ENCODE data around the gene ARMC6.

Gene ARMC6

DNA sequence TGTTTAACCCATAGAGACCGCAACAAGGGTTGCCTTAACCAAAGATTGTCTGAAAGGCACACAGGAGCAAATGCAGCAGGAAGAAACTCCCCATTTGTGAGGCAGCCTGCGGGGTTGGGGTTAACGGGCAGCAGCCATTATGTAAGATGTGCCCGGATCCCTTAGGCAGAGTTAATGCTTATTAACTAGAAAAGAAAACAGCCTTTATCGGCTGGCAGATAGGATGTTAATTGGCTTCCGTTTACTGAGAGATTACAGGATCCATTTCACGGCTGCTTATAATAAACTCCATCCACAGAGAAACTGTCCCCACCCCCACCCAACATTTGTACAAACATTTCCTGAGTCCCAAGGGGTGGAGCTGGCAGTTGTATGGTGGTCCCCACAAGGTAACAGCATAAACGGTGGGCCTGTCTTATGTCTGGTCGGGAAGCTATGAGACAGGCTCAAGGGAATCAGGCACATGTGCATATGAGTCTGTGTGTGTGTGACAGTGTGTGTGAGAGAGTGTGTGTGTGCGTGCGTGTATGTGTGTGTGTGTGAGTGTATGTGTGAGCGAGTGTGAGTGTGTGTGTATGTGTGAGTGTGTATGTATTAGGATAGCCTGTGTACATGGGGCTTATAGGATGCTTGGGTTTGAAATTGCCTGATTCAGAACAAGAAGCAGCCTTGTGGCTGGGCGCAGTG lies 40.9 kb downstream of the ARMC6 start:
- no peaks in the 10 kb centered on the region for H3K27me3 ChIP-seq (replicated peaks; ENCODE audit: control insufficient read depth, insufficient read depth, low read length)
- no peaks in the 10 kb centered on the region; the same call in 1 of the 2 replicates for H3K36me3 ChIP-seq (ENCODE audit: control insufficient read depth, insufficient read depth, low read length)
- H3K4me3 ChIP-seq (replicated peaks; ENCODE audit: low read depth, low read length) = no peak overlapping the region
- no peak for DNase-seq (ENCODE audit: extremely low read depth, insufficient read length)
- TF ChIP-seq, protein P1, sequence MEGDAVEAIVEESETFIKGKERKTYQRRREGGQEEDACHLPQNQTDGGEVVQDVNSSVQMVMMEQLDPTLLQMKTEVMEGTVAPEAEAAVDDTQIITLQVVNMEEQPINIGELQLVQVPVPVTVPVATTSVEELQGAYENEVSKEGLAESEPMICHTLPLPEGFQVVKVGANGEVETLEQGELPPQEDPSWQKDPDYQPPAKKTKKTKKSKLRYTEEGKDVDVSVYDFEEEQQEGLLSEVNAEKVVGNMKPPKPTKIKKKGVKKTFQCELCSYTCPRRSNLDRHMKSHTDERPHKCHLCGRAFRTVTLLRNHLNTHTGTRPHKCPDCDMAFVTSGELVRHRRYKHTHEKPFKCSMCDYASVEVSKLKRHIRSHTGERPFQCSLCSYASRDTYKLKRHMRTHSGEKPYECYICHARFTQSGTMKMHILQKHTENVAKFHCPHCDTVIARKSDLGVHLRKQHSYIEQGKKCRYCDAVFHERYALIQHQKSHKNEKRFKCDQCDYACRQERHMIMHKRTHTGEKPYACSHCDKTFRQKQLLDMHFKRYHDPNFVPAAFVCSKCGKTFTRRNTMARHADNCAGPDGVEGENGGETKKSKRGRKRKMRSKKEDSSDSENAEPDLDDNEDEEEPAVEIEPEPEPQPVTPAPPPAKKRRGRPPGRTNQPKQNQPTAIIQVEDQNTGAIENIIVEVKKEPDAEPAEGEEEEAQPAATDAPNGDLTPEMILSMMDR (IDR thresholded peaks at IDR 0.05; ENCODE audit: insufficient read depth, low read length, poor library complexity, severe bottlenecking) = no peak

DNA sequence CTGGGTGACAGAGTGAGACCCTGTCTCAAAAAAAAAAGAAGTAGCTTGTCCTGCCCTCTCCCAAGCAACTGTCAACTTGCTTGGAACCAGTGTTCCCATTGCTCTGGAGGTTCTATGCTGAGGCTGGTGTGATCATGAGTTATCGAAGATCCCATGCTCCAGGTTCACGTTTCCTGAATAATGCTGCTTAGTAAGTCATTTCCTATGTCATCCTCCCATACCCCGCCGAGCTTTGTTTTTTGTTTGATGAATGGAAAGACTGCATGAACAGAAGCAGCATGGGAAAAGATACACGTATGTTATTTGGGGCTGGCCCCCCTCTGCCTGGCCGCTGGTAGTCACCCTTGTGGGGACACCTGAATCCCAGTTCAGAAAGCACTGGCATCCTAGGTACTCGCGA lies 41.7 kb downstream of the ARMC6 start:
- TF ChIP-seq, protein P1 (IDR thresholded peaks at IDR 0.05; ENCODE audit: insufficient read depth, low read length, poor library complexity, severe bottlenecking) = no peak
- no peak for DNase-seq (ENCODE audit: extremely low read depth, insufficient read length)
- no peak overlapping the region for H3K4me3 ChIP-seq (replicated peaks; ENCODE audit: low read depth, low read length)
- no peaks in the 10 kb centered on the region for H3K27me3 ChIP-seq (replicated peaks; ENCODE audit: control insufficient read depth, insufficient read depth, low read length)
- no peaks in the 10 kb centered on the region; the same call in 1 of the 2 replicates for H3K36me3 ChIP-seq (ENCODE audit: control insufficient read depth, insufficient read depth, low read length)

DNA sequence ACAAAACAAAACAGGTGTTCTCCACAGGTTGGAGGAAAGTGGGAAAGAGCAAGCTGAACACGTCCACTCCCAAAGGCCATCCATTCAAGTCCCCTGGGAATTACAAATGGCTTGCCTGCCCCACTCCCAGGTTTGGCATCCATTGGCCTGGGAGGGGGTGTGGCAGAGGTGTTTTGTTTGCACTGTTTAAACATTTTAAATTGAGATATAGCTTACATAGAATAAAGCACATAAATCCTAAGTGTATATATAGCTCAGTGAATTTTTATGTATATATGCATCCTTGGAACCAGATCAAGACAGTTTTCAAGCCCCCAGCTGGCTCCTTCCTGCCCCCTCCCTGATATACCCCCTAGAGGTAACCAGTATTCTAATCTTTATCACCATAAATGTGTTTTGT lies 43.1 kb downstream of the ARMC6 start:
- Histone ChIP-seq H3K4me3 (replicated peaks; ENCODE audit: low read depth, low read length) (no peak overlapping the region), H3K36me3 (ENCODE audit: control insufficient read depth, insufficient read depth, low read length) (no peaks in the 10 kb centered on the region; the same call in 1 of the 2 replicates), H3K27me3 (replicated peaks; ENCODE audit: control insufficient read depth, insufficient read depth, low read length) (no peaks in the 10 kb centered on the region)
- TF ChIP-seq, protein P1 (IDR thresholded peaks at IDR 0.05; ENCODE audit: insufficient read depth, low read length, poor library complexity, severe bottlenecking) = no peak
- no peak for DNase-seq (ENCODE audit: extremely low read depth, insufficient read length)

DNA sequence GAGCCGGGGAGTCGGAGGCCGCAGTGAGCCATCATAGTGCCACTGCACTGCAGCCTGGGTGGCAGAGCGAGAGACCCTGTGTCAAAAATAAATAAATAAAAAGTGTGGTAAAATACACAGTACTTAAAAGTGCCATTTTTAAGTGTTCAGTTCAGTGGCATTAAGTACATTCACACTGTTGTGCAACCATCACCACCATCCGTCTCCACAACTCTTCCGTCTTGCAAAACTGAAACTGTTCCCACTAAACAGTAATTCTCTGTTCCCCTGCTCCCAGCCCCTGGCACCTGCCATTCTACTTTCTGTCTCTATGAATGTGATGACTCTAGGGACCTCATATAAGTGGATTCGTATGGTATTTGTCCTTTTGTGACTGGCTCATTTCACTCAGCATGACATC lies 43.7 kb downstream of the ARMC6 start:
- no peak for DNase-seq (ENCODE audit: extremely low read depth, insufficient read length)
- Histone ChIP-seq H3K27me3 (replicated peaks; ENCODE audit: control insufficient read depth, insufficient read depth, low read length) (no peaks in the 10 kb centered on the region), H3K4me3 (replicated peaks; ENCODE audit: low read depth, low read length) (no peak overlapping the region), H3K36me3 (ENCODE audit: control insufficient read depth, insufficient read depth, low read length) (no peaks in the 10 kb centered on the region; the same call in 1 of the 2 replicates)
- TF ChIP-seq, protein P1 (IDR thresholded peaks at IDR 0.05; ENCODE audit: insufficient read depth, low read length, poor library complexity, severe bottlenecking) = no peak

DNA sequence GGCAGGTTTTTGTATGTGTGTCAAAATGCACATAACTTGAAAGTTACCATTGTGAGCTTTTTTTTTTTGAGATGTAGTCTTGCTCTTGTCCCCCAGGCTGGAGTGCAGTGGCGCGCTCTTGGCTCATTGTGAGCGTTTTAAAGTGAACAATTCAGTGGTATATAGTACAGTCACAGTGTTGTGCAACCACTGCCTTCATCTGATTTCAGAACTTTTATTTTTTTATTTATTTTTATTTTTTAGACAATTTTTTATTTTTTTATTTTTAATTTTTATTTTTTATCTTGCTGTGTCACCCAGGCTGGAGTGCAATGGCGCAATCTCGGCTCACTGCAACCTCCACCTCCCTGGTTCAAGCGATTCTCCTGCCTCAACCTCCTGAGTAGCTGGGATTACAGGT lies 45.4 kb downstream of the ARMC6 start:
- no peaks in the 10 kb centered on the region for H3K27me3 ChIP-seq (replicated peaks; ENCODE audit: control insufficient read depth, insufficient read depth, low read length)
- TF ChIP-seq, protein P1 (IDR thresholded peaks at IDR 0.05; ENCODE audit: insufficient read depth, low read length, poor library complexity, severe bottlenecking) = no peak
- H3K4me3 ChIP-seq (replicated peaks; ENCODE audit: low read depth, low read length) = no peak overlapping the region
- peaks cover 3% of the 10 kb centered on the region; the same call in 1 of the 2 replicates for H3K36me3 ChIP-seq (ENCODE audit: control insufficient read depth, insufficient read depth, low read length)
- DNase-seq (ENCODE audit: extremely low read depth, insufficient read length) = no peak

All from GM06990 (cell line).